ENCODE measurements around the gene MYNN. TPM values are rescaled to one million over a fixed set of nuclear protein-coding genes. Genes with fewer than 3 reads are reported as not detected.

The MYNN gene
- total and polyA plus RNA-seq, 4 donors, result 4.2 to 11.6 (median 9.1) TPM

- Histone ChIP-seq H3K27ac (ENCODE audit: low read depth in 1 of 2, low read length in 2 of 2) (no peak overlapping the region), H3K4me3 (ENCODE audit: low read depth in 1 of 3, low read length in 3 of 3) (no peak overlapping the region), H3K4me1 (ENCODE audit: control insufficient read depth in 4 of 4, insufficient read depth in 4 of 4, low read length in 3 of 4) (peaks cover 4 to 23% (median 17%) of the 10 kb centered on the region in 4 donors), H3K27me3 (ENCODE audit: control insufficient read depth in 4 of 4, insufficient read depth in 4 of 4, low read length in 3 of 4) (no peaks in the 10 kb centered on the region), H3K36me3 (ENCODE audit: control insufficient read depth in 4 of 4, insufficient read depth in 3 of 4, low read depth in 1 of 4, low read length in 3 of 4) (no peaks in the 10 kb centered on the region), H3K9me3 (ENCODE audit: control insufficient read depth in 4 of 4, low read length in 3 of 4) (peaks cover 0 to 9% (median 0%) of the 10 kb centered on the region in 4 donors), H3K9ac (ENCODE audit: low read depth in 1 of 2, low read length in 2 of 2) (no peak overlapping the region)
- DNase-seq (ENCODE audit: low spot score), result no peak
- WGBS, result 91% methylated on average over 4 of the region's 4 CpGs
- no peak for TF ChIP-seq FOXA1 (IDR thresholded peaks at IDR 0.05)
- no peak for TF ChIP-seq TAF1 (conservative IDR thresholded peaks at IDR 0.05)
- no peak for TF ChIP-seq HNF4A (conservative IDR thresholded peaks at IDR 0.05)
- TF ChIP-seq, protein P1, sequence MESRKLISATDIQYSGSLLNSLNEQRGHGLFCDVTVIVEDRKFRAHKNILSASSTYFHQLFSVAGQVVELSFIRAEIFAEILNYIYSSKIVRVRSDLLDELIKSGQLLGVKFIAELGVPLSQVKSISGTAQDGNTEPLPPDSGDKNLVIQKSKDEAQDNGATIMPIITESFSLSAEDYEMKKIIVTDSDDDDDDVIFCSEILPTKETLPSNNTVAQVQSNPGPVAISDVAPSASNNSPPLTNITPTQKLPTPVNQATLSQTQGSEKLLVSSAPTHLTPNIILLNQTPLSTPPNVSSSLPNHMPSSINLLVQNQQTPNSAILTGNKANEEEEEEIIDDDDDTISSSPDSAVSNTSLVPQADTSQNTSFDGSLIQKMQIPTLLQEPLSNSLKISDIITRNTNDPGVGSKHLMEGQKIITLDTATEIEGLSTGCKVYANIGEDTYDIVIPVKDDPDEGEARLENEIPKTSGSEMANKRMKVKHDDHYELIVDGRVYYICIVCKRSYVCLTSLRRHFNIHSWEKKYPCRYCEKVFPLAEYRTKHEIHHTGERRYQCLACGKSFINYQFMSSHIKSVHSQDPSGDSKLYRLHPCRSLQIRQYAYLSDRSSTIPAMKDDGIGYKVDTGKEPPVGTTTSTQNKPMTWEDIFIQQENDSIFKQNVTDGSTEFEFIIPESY (IDR thresholded peaks at IDR 0.05), result no peak
- no peak for TF ChIP-seq RXRA (IDR thresholded peaks at IDR 0.05)
- no peak for TF ChIP-seq NR2F2 (IDR thresholded peaks at IDR 0.05)
Observed at GRCh38 chr3:169815590-169816150, 42.5 kb downstream of the MYNN start.

- H3K27ac ChIP-seq (ENCODE audit: low read depth in 1 of 2, low read length in 2 of 2), result no peak overlapping the region
- H3K4me1 ChIP-seq (ENCODE audit: control insufficient read depth in 4 of 4, insufficient read depth in 4 of 4, low read length in 3 of 4), result peaks cover 0 to 8% (median 5%) of the 10 kb centered on the region in 4 donors
- H3K36me3 ChIP-seq (ENCODE audit: control insufficient read depth in 4 of 4, insufficient read depth in 3 of 4, low read depth in 1 of 4, low read length in 3 of 4), result no peaks in the 10 kb centered on the region
- WGBS, result 81% methylated on average over 2 of the region's 2 CpGs
- no peak overlapping the region for H3K9ac ChIP-seq (ENCODE audit: low read depth in 1 of 2, low read length in 2 of 2)
- peaks cover 0 to 9% (median 0%) of the 10 kb centered on the region in 4 donors for H3K9me3 ChIP-seq (ENCODE audit: control insufficient read depth in 4 of 4, low read length in 3 of 4)
- DNase-seq (ENCODE audit: low spot score), result no peak
- H3K4me3 ChIP-seq (ENCODE audit: low read depth in 1 of 3, low read length in 3 of 3), result no peak overlapping the region
- no peaks in the 10 kb centered on the region for H3K27me3 ChIP-seq (ENCODE audit: control insufficient read depth in 4 of 4, insufficient read depth in 4 of 4, low read length in 3 of 4)
- TF ChIP-seq JUND (IDR thresholded peaks at IDR 0.05) (no peak), FOXA1 (IDR thresholded peaks at IDR 0.05) (no peak), TAF1 (conservative IDR thresholded peaks at IDR 0.05) (no peak), NR2F2 (IDR thresholded peaks at IDR 0.05) (no peak), REST (IDR thresholded peaks at IDR 0.05) (no peak), HNF4G (IDR thresholded peaks at IDR 0.05) (no peak), MAX (IDR thresholded peaks at IDR 0.05) (no peak), RAD21 (IDR thresholded peaks at IDR 0.05) (no peak), GABPA (IDR thresholded peaks at IDR 0.05 in 1 of 2, conservative IDR thresholded peaks at IDR 0.05 in 1 of 2) (no peak), HNF4A (conservative IDR thresholded peaks at IDR 0.05) (no peak)
- TF ChIP-seq, protein P1 (IDR thresholded peaks at IDR 0.05), result no peak
- TF ChIP-seq, protein P2, sequence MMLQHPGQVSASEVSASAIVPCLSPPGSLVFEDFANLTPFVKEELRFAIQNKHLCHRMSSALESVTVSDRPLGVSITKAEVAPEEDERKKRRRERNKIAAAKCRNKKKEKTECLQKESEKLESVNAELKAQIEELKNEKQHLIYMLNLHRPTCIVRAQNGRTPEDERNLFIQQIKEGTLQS (IDR thresholded peaks at IDR 0.05), result no peak
Observed at GRCh38 chr3:169818316-169818715, 45.1 kb downstream of the MYNN start.

Measured in liver (tissue), 9 donors.